GM23338 (cell line): Measurements from ENCODE around the gene PIWIL4. TPM values are rescaled to one million over a fixed set of nuclear protein-coding genes. Genes with fewer than 3 reads are reported as not detected.

Source experiments
- ATAC-seq: fragments of 200-7000 bp; cut with Tn5 transposase; 3 replicates; pipeline ENCODE4 v1.9.1; 2020
- DNase-seq: peaks from one replicate; pipeline ENCODE4 v3.0.0-alpha.2; 2015; ENCODE audit warnings: low spot score
- H2AFZ ChIP-seq: fragments of 200-600 bp; sonication (generic); 2 replicates; pipeline ENCODE4 v1.8.0; 2016; ENCODE audit warnings: antibody characterized with exemption, mild to moderate bottlenecking, moderate library complexity
- H3F3A ChIP-seq: fragments of 200-600 bp; sonication (generic); replicated peaks from 2 replicates; pipeline ENCODE4 v1.8.0; 2017; ENCODE audit warnings: antibody characterized with exemption, mixed run types, low read depth
- H3K27ac ChIP-seq: fragments of 200-600 bp; sonication (generic); 2 replicates; pipeline ENCODE4 v1.6.1; 2016; ENCODE audit warnings: low read depth
- H3K27me3 ChIP-seq: fragments of 200-600 bp; sonication (generic); 2 replicates; pipeline ENCODE4 v1.8.0; 2016; ENCODE audit warnings: mild to moderate bottlenecking, mixed run types, moderate library complexity; ENCODE audit not compliant: insufficient read depth
- H3K36me3 ChIP-seq: fragments of 200-600 bp; sonication (generic); 2 replicates; pipeline ENCODE4 v1.8.0; 2016; ENCODE audit warnings: mild to moderate bottlenecking; ENCODE audit not compliant: insufficient read depth
- H3K4me1 ChIP-seq: fragments of 200-600 bp; sonication (generic); 2 replicates; pipeline ENCODE4 v1.8.0; 2016; ENCODE audit warnings: mild to moderate bottlenecking, moderate library complexity; ENCODE audit not compliant: insufficient read depth
- H3K4me2 ChIP-seq: fragments of 200-600 bp; sonication (generic); 2 replicates; pipeline ENCODE4 v1.7.1; 2017; ENCODE audit warnings: mixed run types
- H3K4me3 ChIP-seq: fragments of 200-600 bp; sonication (generic); 2 replicates; pipeline ENCODE4 v1.6.1; 2016; ENCODE audit warnings: mixed run types
- H3K79me2 ChIP-seq: fragments of 200-600 bp; sonication (generic); replicated peaks from 2 replicates; pipeline ENCODE4 v1.8.0; 2017; ENCODE audit warnings: mild to moderate bottlenecking; ENCODE audit not compliant: insufficient read depth
- H3K9me2 ChIP-seq: fragments of 200-600 bp; sonication (generic); 2 replicates; pipeline ENCODE4 v1.8.0; 2017; ENCODE audit not compliant: insufficient read depth
- H4K20me1 ChIP-seq: fragments of 200-600 bp; sonication (generic); replicated peaks from 2 replicates; pipeline ENCODE4 v1.8.0; 2017; ENCODE audit warnings: mild to moderate bottlenecking; ENCODE audit not compliant: insufficient read depth
- H3K27ac Mint-ChIP-seq: 2 replicates; pipeline ENCODE4 v1.8.0; 2020; ENCODE audit warnings: inconsistent platforms, mild to moderate bottlenecking, moderate library complexity, mixed read lengths
- H3K27me3 Mint-ChIP-seq: 3 replicates; pipeline ENCODE4 v1.8.0; 2022; ENCODE audit warnings: low read depth, mild to moderate bottlenecking, moderate library complexity, mixed read lengths, inconsistent platforms; ENCODE audit not compliant: insufficient read depth, poor library complexity
- H3K36me3 Mint-ChIP-seq: 3 replicates; pipeline ENCODE4 v1.8.0; 2021; ENCODE audit warnings: low read depth, mild to moderate bottlenecking, inconsistent platforms, moderate library complexity, mixed read lengths
- H3K4me1 Mint-ChIP-seq: 3 replicates; pipeline ENCODE4 v1.8.0; 2020; ENCODE audit warnings: mild to moderate bottlenecking, inconsistent platforms, mixed read lengths
- H3K4me3 Mint-ChIP-seq: 3 replicates; pipeline ENCODE4 v1.8.0; 2021; ENCODE audit warnings: moderate library complexity, mild to moderate bottlenecking, inconsistent platforms, mixed read lengths
- H3K9me3 Mint-ChIP-seq: 3 replicates; pipeline ENCODE4 v1.8.0; 2020; ENCODE audit warnings: moderate library complexity, mild to moderate bottlenecking, inconsistent platforms, mixed read lengths
- CREB1 ChIP-seq: fragments of 250-450 bp; sonication (Bioruptor Pico); IDR thresholded peaks from 2 replicates; pipeline ENCODE4 v1.5.0; 2020; ENCODE audit warnings: low read depth, mild to moderate bottlenecking, moderate library complexity
- EZH2 ChIP-seq: fragments of 200-600 bp; sonication (generic); IDR thresholded peaks from one replicate; pipeline ENCODE4 v1.8.0; 2017; ENCODE audit warnings: antibody characterized with exemption, mild to moderate bottlenecking, low read depth; ENCODE audit not compliant: unreplicated experiment
- EZH2phosphoT487 ChIP-seq: fragments of 200-600 bp; sonication (generic); IDR thresholded peaks from one replicate; pipeline ENCODE4 v1.8.1; 2018; ENCODE audit warnings: antibody characterized with exemption; ENCODE audit not compliant: unreplicated experiment
- JUNB ChIP-seq: IDR thresholded peaks from one replicate; pipeline ENCODE4 v1.6.1; 2016; ENCODE audit warnings: antibody characterized with exemption; ENCODE audit not compliant: unreplicated experiment
- NANOG ChIP-seq: IDR thresholded peaks from 2 replicates; pipeline ENCODE4 v1.6.1; 2016; ENCODE audit warnings: antibody characterized with exemption, borderline replicate concordance
- POLR2AphosphoS5 ChIP-seq: IDR thresholded peaks from 2 replicates; pipeline ENCODE4 v1.6.1; 2016; ENCODE audit warnings: antibody characterized with exemption, low read depth
- STAT1 ChIP-seq: IDR thresholded peaks from one replicate; pipeline ENCODE4 v1.6.1; 2016; ENCODE audit warnings: antibody characterized with exemption; ENCODE audit not compliant: unreplicated experiment
- ZNF331 ChIP-seq: fragments of 250-450 bp; sonication (Bioruptor Pico); IDR thresholded peaks from 2 replicates; pipeline ENCODE4 v1.5.0; 2020; ENCODE audit warnings: low read depth, mild to moderate bottlenecking, moderate library complexity
- polyA plus RNA-seq: library from polyadenylated mRNA; unstranded; fragments of >200 nt; fragmentation: Nextera tagmentation; extraction: Ambion mirVana; gene quantifications from 2 replicates; pipeline ENCODE4 v1.2.1, GENCODE V29; 2016
- total RNA-seq: library from RNA; depleted of rRNA; stranded (reverse); fragments of >200 nt; shearing (Covaris generic); gene quantifications from 2 replicates; pipeline ENCODE4 v1.2.3, GENCODE V29; 2014
- TF ChIP-seq, protein P1 (sequence below): IDR thresholded peaks from one replicate; pipeline ENCODE4 v1.6.1; 2018; ENCODE audit warnings: antibody characterized with exemption; ENCODE audit not compliant: unreplicated experiment
- TF ChIP-seq, protein P2 (sequence below): IDR thresholded peaks from 2 replicates; pipeline ENCODE4 v1.6.1; 2016; ENCODE audit warnings: antibody characterized with exemption
- TF ChIP-seq, protein P3 (sequence below), 2 experiments: fragments of 200-600 bp in 1 of 2; sonication (generic) in 1 of 2; conservative IDR thresholded peaks; 2 replicates each; pipeline versions ENCODE4 v1.5.1 to v1.6.1; 2016 to 2017; ENCODE audit warnings: antibody characterized with exemption in 2 of 2, low read depth in 2 of 2, mild to moderate bottlenecking in 2 of 2, moderate library complexity in 1 of 2

Gene PIWIL4
- total and polyA plus RNA-seq, 2 experiments from 2014 or later: 0.23 to 0.66 TPM

DNA sequence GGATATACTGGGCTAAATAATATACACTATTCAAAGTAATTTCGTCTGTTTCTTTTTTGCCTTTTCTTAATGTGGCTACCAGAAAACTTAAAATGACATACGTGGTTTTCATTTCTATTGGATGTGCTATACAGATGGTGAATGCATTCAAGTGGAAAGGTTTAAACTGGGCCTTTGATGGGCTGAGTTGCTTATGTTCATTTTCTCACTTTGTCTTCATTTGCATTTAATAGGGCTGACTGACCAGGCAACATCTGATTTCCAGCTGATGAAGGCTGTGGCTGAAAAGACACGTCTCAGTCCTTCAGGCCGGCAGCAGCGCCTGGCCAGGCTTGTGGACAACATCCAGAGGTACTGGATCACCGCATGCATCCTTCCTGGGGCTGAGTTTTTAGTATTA, 27.9 kb downstream of the PIWIL4 start:
- H2AFZ ChIP-seq: no peak overlapping the region
- H3K79me2 ChIP-seq: no peaks in the 10 kb centered on the region
- no peak overlapping the region for H3K4me2 ChIP-seq
- peaks cover 4% of the 10 kb centered on the region; the same call in 2 of the 3 replicates for H3K9me3 Mint-ChIP-seq
- peaks cover 2% of the 10 kb centered on the region for H3K27me3 Mint-ChIP-seq
- DNase-seq (no peak), ATAC-seq (no peak)
- H3K27me3 ChIP-seq: no peaks in the 10 kb centered on the region
- H3K9me2 ChIP-seq: no peaks in the 10 kb centered on the region
- no peaks in the 10 kb centered on the region for H3F3A ChIP-seq
- no peaks in the 10 kb centered on the region for H3K36me3 ChIP-seq
- peaks cover 4% of the 10 kb centered on the region; the same call in 2 of the 3 replicates for H3K36me3 Mint-ChIP-seq
- H4K20me1 ChIP-seq: no peaks in the 10 kb centered on the region
- H3K4me1 ChIP-seq: no peaks in the 10 kb centered on the region
- H3K4me1 Mint-ChIP-seq: no peaks in the 10 kb centered on the region
- no peak overlapping the region for H3K4me3 Mint-ChIP-seq
- TF ChIP-seq NANOG (no peak), JUNB (no peak), CREB1 (no peak), EZH2 (no peak), ZNF331 (CRISPR knock-in tag) (no peak), EZH2phosphoT487 (no peak), STAT1 (no peak), POLR2AphosphoS5 (no peak)
- TF ChIP-seq, protein P1, sequence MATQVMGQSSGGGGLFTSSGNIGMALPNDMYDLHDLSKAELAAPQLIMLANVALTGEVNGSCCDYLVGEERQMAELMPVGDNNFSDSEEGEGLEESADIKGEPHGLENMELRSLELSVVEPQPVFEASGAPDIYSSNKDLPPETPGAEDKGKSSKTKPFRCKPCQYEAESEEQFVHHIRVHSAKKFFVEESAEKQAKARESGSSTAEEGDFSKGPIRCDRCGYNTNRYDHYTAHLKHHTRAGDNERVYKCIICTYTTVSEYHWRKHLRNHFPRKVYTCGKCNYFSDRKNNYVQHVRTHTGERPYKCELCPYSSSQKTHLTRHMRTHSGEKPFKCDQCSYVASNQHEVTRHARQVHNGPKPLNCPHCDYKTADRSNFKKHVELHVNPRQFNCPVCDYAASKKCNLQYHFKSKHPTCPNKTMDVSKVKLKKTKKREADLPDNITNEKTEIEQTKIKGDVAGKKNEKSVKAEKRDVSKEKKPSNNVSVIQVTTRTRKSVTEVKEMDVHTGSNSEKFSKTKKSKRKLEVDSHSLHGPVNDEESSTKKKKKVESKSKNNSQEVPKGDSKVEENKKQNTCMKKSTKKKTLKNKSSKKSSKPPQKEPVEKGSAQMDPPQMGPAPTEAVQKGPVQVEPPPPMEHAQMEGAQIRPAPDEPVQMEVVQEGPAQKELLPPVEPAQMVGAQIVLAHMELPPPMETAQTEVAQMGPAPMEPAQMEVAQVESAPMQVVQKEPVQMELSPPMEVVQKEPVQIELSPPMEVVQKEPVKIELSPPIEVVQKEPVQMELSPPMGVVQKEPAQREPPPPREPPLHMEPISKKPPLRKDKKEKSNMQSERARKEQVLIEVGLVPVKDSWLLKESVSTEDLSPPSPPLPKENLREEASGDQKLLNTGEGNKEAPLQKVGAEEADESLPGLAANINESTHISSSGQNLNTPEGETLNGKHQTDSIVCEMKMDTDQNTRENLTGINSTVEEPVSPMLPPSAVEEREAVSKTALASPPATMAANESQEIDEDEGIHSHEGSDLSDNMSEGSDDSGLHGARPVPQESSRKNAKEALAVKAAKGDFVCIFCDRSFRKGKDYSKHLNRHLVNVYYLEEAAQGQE: no peak
- TF ChIP-seq, protein P2, sequence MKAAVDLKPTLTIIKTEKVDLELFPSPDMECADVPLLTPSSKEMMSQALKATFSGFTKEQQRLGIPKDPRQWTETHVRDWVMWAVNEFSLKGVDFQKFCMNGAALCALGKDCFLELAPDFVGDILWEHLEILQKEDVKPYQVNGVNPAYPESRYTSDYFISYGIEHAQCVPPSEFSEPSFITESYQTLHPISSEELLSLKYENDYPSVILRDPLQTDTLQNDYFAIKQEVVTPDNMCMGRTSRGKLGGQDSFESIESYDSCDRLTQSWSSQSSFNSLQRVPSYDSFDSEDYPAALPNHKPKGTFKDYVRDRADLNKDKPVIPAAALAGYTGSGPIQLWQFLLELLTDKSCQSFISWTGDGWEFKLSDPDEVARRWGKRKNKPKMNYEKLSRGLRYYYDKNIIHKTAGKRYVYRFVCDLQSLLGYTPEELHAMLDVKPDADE: no peak
- H3K4me3 ChIP-seq: no peak overlapping the region
- H3K27ac Mint-ChIP-seq: no peak overlapping the region
- H3K27ac ChIP-seq: no peak overlapping the region

DNA sequence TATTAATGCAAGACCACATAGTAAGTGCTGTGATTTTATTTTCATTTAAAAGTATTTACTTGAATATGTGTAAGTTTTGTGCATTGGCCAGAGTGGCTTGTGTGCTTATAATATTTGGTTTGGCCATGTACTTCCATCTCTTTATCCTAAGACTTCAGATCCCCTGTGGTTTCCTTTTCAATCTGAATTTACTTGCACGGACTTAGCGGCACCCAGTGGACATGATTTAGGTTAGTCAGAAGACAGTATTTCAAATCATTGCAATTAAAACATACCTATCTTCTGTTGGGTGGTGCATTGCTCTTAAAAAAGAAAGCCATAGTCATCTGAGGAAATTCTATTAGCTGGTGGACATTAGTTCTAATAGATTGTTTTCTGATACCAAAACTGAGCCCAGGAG, 30.7 kb downstream of the PIWIL4 start:
- H3K36me3 Mint-ChIP-seq: peaks cover 7% of the 10 kb centered on the region; the same call in 2 of the 3 replicates
- no peak overlapping the region for H3K27ac ChIP-seq
- ATAC-seq: no peak
- H3K4me2 ChIP-seq: no peak overlapping the region
- H4K20me1 ChIP-seq: no peaks in the 10 kb centered on the region
- H3K27me3 ChIP-seq: no peaks in the 10 kb centered on the region
- H3K79me2 ChIP-seq: no peaks in the 10 kb centered on the region
- peak; percentile 16 for DNase-seq
- no peak overlapping the region for H3K4me3 Mint-ChIP-seq
- no peaks in the 10 kb centered on the region for H3K36me3 ChIP-seq
- TF ChIP-seq, protein P3, sequence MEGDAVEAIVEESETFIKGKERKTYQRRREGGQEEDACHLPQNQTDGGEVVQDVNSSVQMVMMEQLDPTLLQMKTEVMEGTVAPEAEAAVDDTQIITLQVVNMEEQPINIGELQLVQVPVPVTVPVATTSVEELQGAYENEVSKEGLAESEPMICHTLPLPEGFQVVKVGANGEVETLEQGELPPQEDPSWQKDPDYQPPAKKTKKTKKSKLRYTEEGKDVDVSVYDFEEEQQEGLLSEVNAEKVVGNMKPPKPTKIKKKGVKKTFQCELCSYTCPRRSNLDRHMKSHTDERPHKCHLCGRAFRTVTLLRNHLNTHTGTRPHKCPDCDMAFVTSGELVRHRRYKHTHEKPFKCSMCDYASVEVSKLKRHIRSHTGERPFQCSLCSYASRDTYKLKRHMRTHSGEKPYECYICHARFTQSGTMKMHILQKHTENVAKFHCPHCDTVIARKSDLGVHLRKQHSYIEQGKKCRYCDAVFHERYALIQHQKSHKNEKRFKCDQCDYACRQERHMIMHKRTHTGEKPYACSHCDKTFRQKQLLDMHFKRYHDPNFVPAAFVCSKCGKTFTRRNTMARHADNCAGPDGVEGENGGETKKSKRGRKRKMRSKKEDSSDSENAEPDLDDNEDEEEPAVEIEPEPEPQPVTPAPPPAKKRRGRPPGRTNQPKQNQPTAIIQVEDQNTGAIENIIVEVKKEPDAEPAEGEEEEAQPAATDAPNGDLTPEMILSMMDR (conservative IDR thresholded peaks at IDR 0.05; ENCODE audit: low read depth in 2 of 2): peak; percentile 24 to 45; a peak in 2 of 4 replicates
- TF ChIP-seq POLR2AphosphoS5: no peak
- no peaks in the 10 kb centered on the region for H3K27me3 Mint-ChIP-seq
- no peak overlapping the region for H3K27ac Mint-ChIP-seq
- H2AFZ ChIP-seq: no peak overlapping the region
- peaks cover 16% of the 10 kb centered on the region; the same call in 2 of the 3 replicates for H3K9me3 Mint-ChIP-seq
- no peaks in the 10 kb centered on the region; the same call in 1 of the 2 replicates for H3K4me1 ChIP-seq
- H3K9me2 ChIP-seq: no peaks in the 10 kb centered on the region
- no peaks in the 10 kb centered on the region for H3F3A ChIP-seq
- no peak overlapping the region for H3K4me3 ChIP-seq
- H3K4me1 Mint-ChIP-seq: peaks cover 3% of the 10 kb centered on the region; the same call in 2 of the 3 replicates
